Measurements from ENCODE around the gene OR52K2. TPM values are rescaled to one million over a fixed set of nuclear protein-coding genes. Genes with fewer than 3 reads are reported as not detected.
"Not testable (repeated sequence)": the region's sequence is repeated elsewhere in the genome, so short reads cannot be mapped to it uniquely, and the experiment has no call there.

The OR52K2 gene
- not detected for polyA plus RNA-seq (ENCODE audit: insufficient read length in 3 of 3)
- long read RNA-seq, donor 1 = 0 reads
- long read RNA-seq, donor 2 = 0 reads
- long read RNA-seq, donor 3 = 0 reads
- long read RNA-seq, donor 4 = 0 reads
- long read RNA-seq, donor 5 = 0 reads
- long read RNA-seq, donor 6 = 0 reads
- long read RNA-seq, donor 7 = 0 reads
- long read RNA-seq, donor 8 = 0 reads
- long read RNA-seq, donor 9 = 0 reads
- long read RNA-seq, donor 10 = 0 reads
- long read RNA-seq, donor 11 = 0 reads
- long read RNA-seq, donor 12 = 0 reads
- long read RNA-seq, donor 13 = 0 reads
- long read RNA-seq, donor 14 = 0 reads
- long read RNA-seq, donor 15 = 0 reads
- long read RNA-seq, donor 16 = 0 reads

DNA sequence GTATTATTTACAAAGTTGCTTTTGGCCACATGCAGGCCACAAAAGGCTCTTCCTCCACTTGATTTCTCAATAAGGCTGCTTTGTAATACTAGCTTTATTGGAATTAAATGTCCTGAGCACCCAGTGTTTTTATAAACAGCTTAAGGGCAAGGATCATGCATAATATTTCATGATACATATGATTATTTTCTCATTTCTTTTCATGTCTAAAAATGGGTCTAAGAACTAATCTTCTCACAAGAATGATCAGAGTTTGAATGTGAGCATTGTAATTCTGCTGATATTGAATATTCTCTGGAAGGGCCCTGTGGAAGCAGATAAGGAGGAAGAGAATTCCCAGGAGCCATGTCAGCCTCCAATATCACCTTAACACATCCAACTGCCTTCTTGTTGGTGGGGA is at the start of gene OR52K2:
TSS of gene OR52K2 (plus strand) at position 301 of the 400 bp plus-strand sequence. CDS start at position 346, 45 bp downstream.
- DNase-seq (ENCODE audit: extremely low read depth in 1 of 11, low read depth in 9 of 11, low spot score in 4 of 11) = no peak

- not testable (repeated sequence) for DNase-seq (ENCODE audit: extremely low read depth in 1 of 11, low read depth in 9 of 11, low spot score in 4 of 11)
These were observed 42.9 kb upstream of the OR52K2 start for GRCh38 chr11:4406206-4406605.

DNA sequence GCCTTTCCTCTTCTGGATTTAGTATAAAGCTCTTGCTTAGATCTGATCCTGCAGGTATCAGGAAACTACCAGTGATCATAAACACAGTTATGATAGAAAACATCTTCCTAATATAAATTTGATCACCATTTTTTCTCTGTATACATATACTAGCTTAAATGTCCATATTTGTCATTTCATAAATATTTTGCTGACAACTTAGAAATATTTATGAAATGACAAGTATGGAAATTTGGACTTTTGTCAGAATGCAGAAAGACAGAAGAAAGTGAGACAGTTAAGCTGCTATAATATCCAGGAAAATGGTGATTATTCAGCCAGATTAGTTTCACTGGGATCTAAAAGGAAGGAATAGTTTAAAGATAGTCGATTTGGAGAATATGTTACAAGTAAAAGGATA is 32.8 kb upstream of the OR52K2 start:
- no peak for DNase-seq (ENCODE audit: extremely low read depth in 1 of 11, low read depth in 9 of 11, low spot score in 4 of 11)

DNA sequence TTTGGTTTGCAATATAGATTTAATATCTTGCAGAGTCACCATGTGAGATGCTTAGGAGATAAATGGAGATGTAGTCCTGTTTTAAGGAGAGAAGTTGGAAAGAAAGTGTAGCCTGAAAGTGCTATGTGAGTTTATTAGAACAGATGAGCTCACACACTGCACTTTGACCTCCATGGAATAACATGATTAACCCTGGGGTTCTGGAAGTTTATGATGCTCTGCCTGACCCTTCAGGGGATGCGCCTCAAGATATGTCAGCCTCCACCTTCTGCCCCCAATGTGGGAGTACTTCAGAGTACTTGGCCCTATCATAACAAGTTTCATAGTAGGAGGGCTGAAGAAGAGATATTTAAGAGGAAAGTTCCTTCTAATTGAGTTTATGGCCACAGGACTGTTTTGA is 32.3 kb upstream of the OR52K2 start:
- DNase-seq (ENCODE audit: extremely low read depth in 1 of 11, low read depth in 9 of 11, low spot score in 4 of 11) = no peak

GRCh38 chr11:4418403-4418802 is 30.7 kb upstream of the OR52K2 start:
- no peak for DNase-seq (ENCODE audit: extremely low read depth in 1 of 11, low read depth in 9 of 11, low spot score in 4 of 11)

DNA sequence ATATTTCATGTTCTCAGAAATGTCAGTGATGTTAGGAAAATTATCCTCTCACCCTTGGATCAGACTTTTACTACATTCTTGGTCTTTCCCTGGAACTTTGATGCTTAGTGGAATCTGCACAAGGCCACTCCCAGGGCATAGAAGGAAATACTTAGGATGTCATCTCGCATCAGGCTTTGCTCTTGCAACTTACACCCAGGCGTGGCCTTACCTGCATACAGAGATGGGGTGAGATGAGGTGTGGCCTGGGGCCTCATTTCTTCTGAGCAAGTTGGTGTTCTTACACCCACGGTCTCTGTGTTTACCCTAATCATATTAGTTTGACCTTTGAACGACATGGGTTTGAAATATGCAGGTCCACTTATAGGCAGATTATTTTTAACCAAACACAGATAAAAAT is 19.0 kb upstream of the OR52K2 start:
- DNase-seq (ENCODE audit: extremely low read depth in 1 of 11, low read depth in 9 of 11, low spot score in 4 of 11) = no peak

- no peak for DNase-seq (ENCODE audit: extremely low read depth in 1 of 11, low read depth in 9 of 11, low spot score in 4 of 11)
These were observed 15.2 kb upstream of the OR52K2 start for GRCh38 chr11:4433856-4434255.

DNA sequence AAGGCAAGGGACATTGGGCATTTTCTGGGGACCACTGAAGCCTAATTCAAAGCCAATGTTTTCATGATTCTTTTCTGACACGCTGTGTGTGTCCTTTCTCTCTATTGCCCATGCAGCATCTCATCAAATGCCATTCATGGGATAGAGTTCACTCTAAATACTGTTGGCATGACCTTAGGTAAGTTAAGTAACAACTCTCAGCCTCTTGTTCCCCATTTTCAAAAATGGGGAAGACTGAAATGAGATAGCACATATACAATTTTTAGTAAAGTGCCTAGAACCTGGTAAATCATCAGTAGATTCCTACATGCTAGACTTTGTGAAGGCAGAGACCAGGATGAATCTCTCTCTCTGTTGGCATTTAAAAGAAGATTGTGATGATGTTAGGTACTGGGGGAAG is 12.7 kb upstream of the OR52K2 start:
- DNase-seq (ENCODE audit: extremely low read depth in 1 of 11, low read depth in 9 of 11, low spot score in 4 of 11) = no peak

DNA sequence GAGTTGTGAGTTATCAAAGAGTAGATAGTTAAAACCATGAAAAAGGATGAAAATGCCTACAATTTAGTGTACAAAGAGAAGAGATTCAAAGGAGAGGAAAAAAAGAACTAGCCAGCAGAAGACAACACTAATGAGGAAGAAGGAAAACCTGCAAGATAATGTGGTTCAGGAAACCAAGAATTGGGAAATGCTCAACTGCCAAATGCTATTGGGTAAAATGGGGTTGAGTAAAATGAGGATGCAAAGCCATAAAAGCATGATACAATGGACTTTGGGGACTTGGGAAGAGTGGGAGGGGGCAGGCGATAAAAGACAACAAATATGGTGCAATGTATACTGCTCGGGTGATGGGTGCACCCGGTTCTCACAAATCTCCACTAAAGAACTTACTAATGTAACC is 7.6 kb upstream of the OR52K2 start:
- DNase-seq (ENCODE audit: extremely low read depth in 1 of 11, low read depth in 9 of 11, low spot score in 4 of 11) = no peak

GRCh38 chr11:4443232-4443891 is 5.7 kb upstream of the OR52K2 start:
- no peak for DNase-seq (ENCODE audit: extremely low read depth in 1 of 11, low read depth in 9 of 11, low spot score in 4 of 11)

- DNase-seq (ENCODE audit: extremely low read depth in 1 of 11, low read depth in 9 of 11, low spot score in 4 of 11) = no peak
These were observed 4.0 kb downstream of the OR52K2 start for GRCh38 chr11:4453118-4453517.

GRCh38 chr11:4454021-4454420 is 4.9 kb downstream of the OR52K2 start:
- DNase-seq (ENCODE audit: extremely low read depth in 1 of 11, low read depth in 9 of 11, low spot score in 4 of 11) = no peak

DNA sequence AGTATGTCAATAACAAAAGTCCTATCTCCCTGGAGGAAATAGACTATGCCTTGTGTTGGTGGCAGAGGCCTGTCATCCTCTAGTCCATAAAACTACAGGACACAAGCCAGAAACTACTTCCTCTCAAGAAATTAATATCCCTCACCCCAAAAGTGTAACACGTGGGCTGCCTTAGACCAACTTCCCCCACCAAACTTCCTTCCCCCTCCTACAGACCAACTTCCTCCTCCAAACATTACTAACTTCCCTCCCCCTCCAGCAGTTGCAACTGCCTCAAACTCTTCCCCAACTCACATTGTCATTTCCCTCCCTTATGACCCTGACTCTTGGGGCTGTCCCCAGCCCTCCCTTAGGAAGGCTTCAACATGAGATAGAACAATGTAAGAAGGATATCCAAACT is 6.3 kb downstream of the OR52K2 start:
- DNase-seq (ENCODE audit: extremely low read depth in 1 of 11, low read depth in 9 of 11, low spot score in 4 of 11) = no peak

DNA sequence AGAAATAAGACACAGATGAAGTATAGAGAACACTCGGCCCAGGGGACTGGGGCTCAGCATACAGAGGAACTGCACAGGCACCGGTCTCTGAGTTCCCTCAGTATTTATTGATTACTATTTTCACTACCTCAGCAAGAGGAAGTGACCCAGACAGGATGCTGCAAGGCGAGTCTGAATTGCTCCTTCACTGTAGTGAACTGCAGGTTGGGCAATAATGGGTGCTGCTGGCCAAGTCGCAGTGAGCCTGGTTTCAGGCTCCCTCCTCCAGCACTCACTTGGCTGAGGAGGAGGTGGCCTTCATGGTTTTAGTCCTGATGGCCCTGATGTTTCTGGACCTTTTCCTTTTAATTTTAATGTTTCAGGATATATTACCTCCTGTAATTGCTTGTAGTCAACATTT is 10.4 kb downstream of the OR52K2 start:
- DNase-seq (ENCODE audit: extremely low read depth in 1 of 11, low read depth in 9 of 11, low spot score in 4 of 11) = no peak

GRCh38 chr11:4460151-4460550 is 11.1 kb downstream of the OR52K2 start:
- no peak for DNase-seq (ENCODE audit: extremely low read depth in 1 of 11, low read depth in 9 of 11, low spot score in 4 of 11)

DNA sequence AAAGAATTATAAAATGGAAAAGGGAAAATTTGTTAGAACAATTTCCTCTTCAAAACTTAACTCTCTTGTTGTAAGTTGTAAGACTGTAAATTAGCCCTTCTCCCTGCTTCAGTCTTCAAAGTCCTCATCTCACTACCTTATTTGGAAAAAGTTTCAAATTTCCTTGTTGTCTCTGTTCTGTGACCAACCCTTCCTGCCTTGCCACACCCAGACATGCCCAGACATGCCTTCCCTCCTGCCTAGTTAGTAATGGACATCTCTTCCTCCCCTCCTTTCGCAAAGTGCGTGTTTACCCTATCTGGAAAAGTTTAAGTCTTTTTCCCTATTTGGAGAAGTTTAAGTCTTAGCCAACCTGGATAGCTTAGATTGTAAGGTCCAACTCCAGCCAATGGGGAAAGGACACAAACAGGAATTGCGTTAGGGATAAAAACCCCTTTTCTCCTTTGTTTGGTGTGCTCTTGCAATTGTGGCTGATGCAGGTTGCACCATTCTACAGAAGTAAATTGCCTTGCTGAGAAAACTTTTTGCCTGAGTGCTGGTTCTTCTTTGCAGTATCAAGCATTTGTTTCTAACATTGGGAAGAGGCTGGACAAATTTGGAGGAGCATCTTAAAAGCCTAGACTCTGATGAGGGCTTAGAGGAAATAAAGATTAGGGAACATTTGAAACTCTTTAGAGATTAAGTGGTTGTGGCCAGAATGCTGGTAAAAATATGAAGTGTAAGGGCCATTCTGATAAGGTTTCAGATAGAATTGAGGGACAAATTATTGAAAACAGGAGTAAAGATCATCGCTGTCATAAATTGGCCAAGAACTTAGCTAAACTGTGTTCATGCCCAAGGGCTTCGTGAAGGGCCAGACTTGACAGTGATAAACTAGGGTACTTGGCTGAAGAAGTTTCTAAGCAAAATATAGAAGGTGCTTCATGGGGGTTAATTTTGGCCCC is 15.4 kb downstream of the OR52K2 start:
- no peak for DNase-seq (ENCODE audit: extremely low read depth in 1 of 11, low read depth in 9 of 11, low spot score in 4 of 11)

DNA sequence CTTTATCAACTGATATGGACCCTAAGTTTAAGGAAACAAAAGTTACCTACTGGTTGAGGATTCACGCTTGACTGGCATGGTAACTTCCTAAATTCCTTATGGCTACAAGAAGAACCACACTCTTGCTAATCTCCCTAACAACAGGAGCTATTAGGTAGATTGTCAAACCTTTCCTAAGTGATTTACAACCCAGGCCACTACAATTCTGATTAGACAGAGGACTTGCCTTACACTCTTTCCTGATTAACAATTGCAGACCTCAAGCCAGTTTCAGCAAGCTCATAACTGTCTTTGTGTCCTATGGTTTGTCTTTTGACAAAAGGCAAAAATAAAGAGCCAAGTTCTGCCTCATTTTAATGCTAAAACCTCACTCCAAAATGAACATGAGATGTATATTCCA is 16.3 kb downstream of the OR52K2 start:
- no peak for DNase-seq (ENCODE audit: extremely low read depth in 1 of 11, low read depth in 9 of 11, low spot score in 4 of 11)

DNA sequence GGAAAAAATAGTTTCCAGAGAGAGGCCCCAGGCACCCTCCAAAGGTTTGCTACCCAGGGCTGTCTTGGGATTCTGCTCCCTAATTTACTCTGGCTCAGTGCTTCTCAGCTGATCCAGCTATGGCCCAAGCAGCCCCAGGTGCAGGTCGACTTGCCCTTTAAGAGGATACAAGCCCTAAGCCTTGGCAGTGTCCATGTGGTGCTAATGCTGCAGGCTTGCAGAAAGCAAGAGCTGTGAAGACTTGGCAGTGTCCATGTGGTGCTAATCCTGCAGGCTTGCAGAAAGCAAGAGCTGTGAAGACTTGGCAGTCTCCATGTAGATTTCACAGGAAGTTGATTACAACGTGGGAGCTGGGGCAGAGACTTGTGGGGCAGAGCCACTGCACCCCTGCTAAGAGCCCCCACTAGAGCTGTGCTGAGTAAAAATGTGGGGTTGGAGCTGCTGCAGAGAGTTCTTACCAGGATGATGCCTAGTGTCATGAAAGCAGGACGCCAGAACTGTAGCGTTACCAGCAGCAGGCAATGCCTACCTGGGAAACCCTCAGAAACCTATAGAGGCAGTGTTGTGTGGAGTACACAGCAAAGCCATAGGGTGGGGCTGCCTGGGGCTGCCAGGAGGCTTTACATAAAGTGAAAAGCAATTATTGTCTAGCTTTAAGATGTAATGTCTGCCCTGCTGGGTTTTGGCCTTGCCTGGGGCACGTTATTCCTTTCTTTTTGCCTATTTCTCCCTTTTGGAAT is 17.2 kb downstream of the OR52K2 start:
- DNase-seq (ENCODE audit: extremely low read depth in 1 of 11, low read depth in 9 of 11, low spot score in 4 of 11) = no peak

- no peak for DNase-seq (ENCODE audit: extremely low read depth in 1 of 11, low read depth in 9 of 11, low spot score in 4 of 11)
These were observed 17.9 kb downstream of the OR52K2 start for GRCh38 chr11:4466871-4467442.
